Measurements from ENCODE around the gene CHD2.

Gene CHD2

GRCh38 chr15:93072411-93073394 lies 172.6 kb downstream of the CHD2 start:
- DNase-seq: peak; percentile 93

GRCh38 chr15:93073465-93073952 lies 173.4 kb downstream of the CHD2 start:
- DNase-seq: no peak

GRCh38 chr15:93074599-93074998 lies 174.5 kb downstream of the CHD2 start:
- DNase-seq: no peak

- DNase-seq: no peak
Observed at GRCh38 chr15:93076217-93076616, 176.1 kb downstream of the CHD2 start.

GRCh38 chr15:93076875-93077274 lies 176.8 kb downstream of the CHD2 start:
- DNase-seq: no peak

All from eye (tissue), 1 donor.